ENCODE results near the gene IL19.

IL19 gene

GRCh38 chr1:206770531-206771337, at the start of gene IL19:
Gene IL19 (plus strand): TSS chr1:206770773. CDS start chr1:206836663, 65,890 bp downstream.
- H3K4me1 ChIP-seq (ENCODE audit: control insufficient read depth, insufficient read depth, low read length): peaks cover 22% of the 10 kb centered on the region
- no peak within 1 kb of the TSS for H3K4me3 ChIP-seq (ENCODE audit: low read depth, low read length)
- H3K9ac ChIP-seq (ENCODE audit: low read length): no peak within 1 kb of the TSS
- no peak within 1 kb of the TSS for H3K27ac ChIP-seq (ENCODE audit: low read depth, low read length)
- H3K27me3 ChIP-seq (ENCODE audit: control insufficient read depth, insufficient read depth, low read length): peaks cover 12% of the 10 kb centered on the region; the same call in 1 of the 2 replicates
- no peaks in the 10 kb centered on the region for H3K36me3 ChIP-seq (ENCODE audit: control insufficient read depth, insufficient read depth, low read length)
- no peaks in the 10 kb centered on the region for H3K9me3 ChIP-seq (ENCODE audit: control insufficient read depth, insufficient read depth, low read depth, low read length)

- Histone ChIP-seq H3K36me3 (ENCODE audit: control insufficient read depth, insufficient read depth, low read length) (no peaks in the 10 kb centered on the region), H3K4me3 (ENCODE audit: low read depth, low read length) (no peak overlapping the region), H3K27ac (ENCODE audit: low read depth, low read length) (no peak overlapping the region), H3K27me3 (ENCODE audit: control insufficient read depth, insufficient read depth, low read length) (no peaks in the 10 kb centered on the region), H3K4me1 (ENCODE audit: control insufficient read depth, insufficient read depth, low read length) (peaks cover 28% of the 10 kb centered on the region), H3K9me3 (ENCODE audit: control insufficient read depth, insufficient read depth, low read depth, low read length) (no peaks in the 10 kb centered on the region), H3K9ac (ENCODE audit: low read length) (no peak overlapping the region)
These were observed 49.1 kb upstream of the IL19 start for GRCh38 chr1:206721454-206721853.

- peaks cover 25% of the 10 kb centered on the region for H3K4me1 ChIP-seq (ENCODE audit: control insufficient read depth, insufficient read depth, low read length)
- H3K9me3 ChIP-seq (ENCODE audit: control insufficient read depth, insufficient read depth, low read depth, low read length): no peaks in the 10 kb centered on the region
- H3K9ac ChIP-seq (ENCODE audit: low read length): no peak overlapping the region
- no peak overlapping the region for H3K4me3 ChIP-seq (ENCODE audit: low read depth, low read length)
- H3K27ac ChIP-seq (ENCODE audit: low read depth, low read length): no peak overlapping the region
- H3K27me3 ChIP-seq (ENCODE audit: control insufficient read depth, insufficient read depth, low read length): no peaks in the 10 kb centered on the region
- no peaks in the 10 kb centered on the region for H3K36me3 ChIP-seq (ENCODE audit: control insufficient read depth, insufficient read depth, low read length)
These were observed 47.7 kb upstream of the IL19 start for GRCh38 chr1:206722751-206723461.

DNA sequence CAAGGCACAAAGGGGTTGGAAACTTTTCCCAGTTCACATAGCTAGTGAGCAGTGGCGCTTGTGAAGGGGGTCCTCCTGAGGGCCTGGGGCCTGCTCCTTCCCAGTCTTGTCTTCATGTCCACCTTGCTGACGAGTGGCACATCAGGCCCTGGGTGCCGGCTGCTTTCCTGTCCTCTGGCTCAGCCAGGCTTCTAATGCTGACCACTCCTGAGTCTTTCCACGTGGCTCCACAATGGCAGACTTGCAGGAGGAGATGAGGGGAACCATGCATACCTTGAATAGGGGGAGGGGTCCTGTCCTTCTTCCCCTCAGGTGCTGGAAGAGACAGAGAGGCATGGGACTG, 47.1 kb upstream of the IL19 start:
- Histone ChIP-seq H3K27me3 (ENCODE audit: control insufficient read depth, insufficient read depth, low read length) (no peaks in the 10 kb centered on the region), H3K9ac (ENCODE audit: low read length) (no peak overlapping the region), H3K9me3 (ENCODE audit: control insufficient read depth, insufficient read depth, low read depth, low read length) (no peaks in the 10 kb centered on the region), H3K4me1 (ENCODE audit: control insufficient read depth, insufficient read depth, low read length) (peaks cover 25% of the 10 kb centered on the region), H3K4me3 (ENCODE audit: low read depth, low read length) (no peak overlapping the region), H3K27ac (ENCODE audit: low read depth, low read length) (no peak overlapping the region), H3K36me3 (ENCODE audit: control insufficient read depth, insufficient read depth, low read length) (no peaks in the 10 kb centered on the region)

DNA sequence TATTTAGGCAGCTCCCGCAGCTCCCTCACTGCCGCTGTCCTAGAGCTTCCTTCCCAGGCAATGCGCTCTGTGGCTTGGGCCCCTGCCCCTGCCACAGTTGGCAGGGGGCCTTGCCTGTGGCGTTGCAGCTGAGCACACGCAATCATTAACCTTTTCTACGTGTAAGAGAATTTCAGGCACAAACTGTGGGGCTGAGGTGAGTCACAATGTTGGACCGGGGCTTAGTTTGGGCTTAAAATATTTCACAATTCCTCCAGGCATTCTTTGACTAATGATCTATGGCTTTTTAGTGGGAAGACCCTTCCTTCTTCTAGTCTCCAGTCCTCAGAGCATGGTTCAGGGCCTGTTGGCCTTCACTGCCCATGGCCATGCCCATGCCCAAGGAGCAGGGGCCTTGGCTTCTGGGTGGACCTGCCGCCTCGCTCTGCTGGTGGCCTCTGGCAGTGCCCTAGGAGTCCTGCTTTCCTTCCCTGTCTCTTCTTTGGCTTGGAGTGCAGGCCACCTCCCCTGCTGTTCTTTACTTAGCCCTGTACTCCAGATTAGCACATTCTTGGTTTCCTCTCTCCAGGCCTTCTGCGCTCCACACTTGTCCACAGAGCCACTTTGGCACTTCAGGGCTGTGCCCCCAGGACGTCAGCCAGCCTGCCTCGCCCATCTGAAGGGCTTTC, 46.6 kb upstream of the IL19 start:
- H3K9me3 ChIP-seq (ENCODE audit: control insufficient read depth, insufficient read depth, low read depth, low read length): no peaks in the 10 kb centered on the region
- peaks cover 25% of the 10 kb centered on the region for H3K4me1 ChIP-seq (ENCODE audit: control insufficient read depth, insufficient read depth, low read length)
- H3K4me3 ChIP-seq (ENCODE audit: low read depth, low read length): no peak overlapping the region
- no peak overlapping the region for H3K9ac ChIP-seq (ENCODE audit: low read length)
- no peak overlapping the region for H3K27ac ChIP-seq (ENCODE audit: low read depth, low read length)
- H3K27me3 ChIP-seq (ENCODE audit: control insufficient read depth, insufficient read depth, low read length): no peaks in the 10 kb centered on the region
- peaks cover 2% of the 10 kb centered on the region; the same call in 1 of the 2 replicates for H3K36me3 ChIP-seq (ENCODE audit: control insufficient read depth, insufficient read depth, low read length)

DNA sequence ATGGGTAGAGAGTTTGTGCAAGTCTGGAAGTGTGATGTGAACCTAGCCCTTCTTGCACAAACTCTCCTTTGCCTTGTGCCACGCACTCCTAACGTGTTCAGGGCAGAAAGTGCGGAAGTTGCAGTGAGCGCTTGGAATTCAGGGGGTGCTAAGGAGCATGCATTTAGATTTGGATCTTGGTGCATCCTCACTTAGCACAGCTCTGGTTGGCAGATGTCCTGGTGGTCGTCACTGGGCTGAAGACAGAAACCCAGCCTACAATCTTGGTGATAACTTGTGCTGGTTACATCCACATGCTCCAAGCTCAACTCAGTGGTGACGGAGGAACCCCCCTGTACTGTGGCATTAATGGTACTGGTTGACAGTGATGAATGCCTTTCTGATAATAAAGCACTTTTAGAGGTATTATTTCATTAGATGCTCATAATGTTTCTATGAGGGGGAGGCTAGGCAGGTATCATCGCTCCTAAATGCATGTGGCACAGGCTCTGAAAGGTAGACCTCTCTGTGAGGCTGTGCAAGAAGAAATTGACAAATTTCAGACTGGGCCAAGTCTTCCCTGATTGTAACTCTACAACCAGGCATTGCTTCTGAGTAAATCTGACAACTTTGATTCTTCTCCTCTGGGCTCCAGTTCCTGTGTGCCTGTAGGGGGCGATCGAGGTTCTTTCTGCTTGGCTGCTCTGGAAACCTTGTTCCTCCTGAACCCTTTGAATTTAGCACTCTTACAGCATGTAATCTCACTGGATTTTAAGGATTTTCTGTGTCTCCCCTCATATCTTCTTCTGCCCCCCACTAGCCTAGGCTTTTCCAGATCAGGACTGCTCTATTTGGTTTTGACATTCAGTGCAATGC, 45.2 kb upstream of the IL19 start:
- H3K36me3 ChIP-seq (ENCODE audit: control insufficient read depth, insufficient read depth, low read length): peaks cover 16% of the 10 kb centered on the region
- H3K27ac ChIP-seq (ENCODE audit: low read depth, low read length): no peak overlapping the region
- no peaks in the 10 kb centered on the region for H3K27me3 ChIP-seq (ENCODE audit: control insufficient read depth, insufficient read depth, low read length)
- no peak overlapping the region for H3K9ac ChIP-seq (ENCODE audit: low read length)
- peaks cover 25% of the 10 kb centered on the region for H3K4me1 ChIP-seq (ENCODE audit: control insufficient read depth, insufficient read depth, low read length)
- no peaks in the 10 kb centered on the region for H3K9me3 ChIP-seq (ENCODE audit: control insufficient read depth, insufficient read depth, low read depth, low read length)
- H3K4me3 ChIP-seq (ENCODE audit: low read depth, low read length): no peak overlapping the region

DNA sequence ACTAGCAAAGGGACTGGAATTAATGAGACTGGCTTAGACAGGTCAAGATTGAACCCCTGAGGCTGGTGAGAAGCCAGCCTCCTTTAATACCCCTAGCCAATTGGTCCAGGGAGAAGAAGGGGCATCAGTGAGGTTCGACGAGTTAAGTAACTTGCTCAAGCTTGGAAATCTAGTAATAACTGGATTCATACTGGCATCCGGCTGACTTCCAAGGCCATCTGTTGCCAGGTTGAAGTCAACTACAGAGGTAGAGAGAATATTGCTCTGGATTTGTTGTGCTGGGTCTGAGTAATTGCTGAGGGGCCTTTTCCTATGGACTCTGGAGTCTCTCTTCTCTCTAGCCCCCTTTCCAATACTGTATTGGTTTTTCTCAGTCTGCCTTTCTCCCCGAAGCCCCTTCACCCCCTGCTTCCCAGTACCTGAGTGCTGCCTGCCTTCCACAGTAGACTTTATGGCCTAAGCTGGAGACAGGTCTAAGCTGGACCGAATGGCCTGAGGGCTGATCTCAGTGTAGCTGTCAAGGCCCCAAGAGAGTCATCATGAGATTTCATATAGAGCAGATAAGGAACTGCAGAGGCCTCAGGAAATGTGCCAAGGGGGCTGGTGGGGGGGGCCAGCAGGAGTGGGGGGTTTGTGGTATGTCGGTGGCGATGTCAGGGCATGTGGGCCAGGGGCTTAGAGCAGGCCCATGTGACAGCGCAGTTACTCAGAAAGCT, 42.4 kb upstream of the IL19 start:
- Histone ChIP-seq H3K9ac (ENCODE audit: low read length) (no peak overlapping the region), H3K4me3 (ENCODE audit: low read depth, low read length) (no peak overlapping the region)

DNA sequence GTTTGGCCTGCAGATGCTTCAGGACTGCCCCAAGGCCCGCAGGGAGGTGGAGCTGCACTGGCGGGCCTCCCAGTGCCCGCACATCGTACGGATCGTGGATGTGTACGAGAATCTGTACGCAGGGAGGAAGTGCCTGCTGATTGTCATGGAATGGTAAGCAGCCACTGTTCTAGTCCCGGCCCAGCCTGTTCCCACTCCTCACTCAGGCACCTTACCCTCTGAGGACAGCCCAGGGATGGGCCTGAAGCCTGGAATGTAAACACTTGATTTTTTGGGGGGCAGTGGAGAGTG, 41.9 kb upstream of the IL19 start:
- Histone ChIP-seq H3K36me3 (ENCODE audit: control insufficient read depth, insufficient read depth, low read length) (peaks cover 46% of the 10 kb centered on the region), H3K4me3 (ENCODE audit: low read depth, low read length) (no peak overlapping the region), H3K27ac (ENCODE audit: low read depth, low read length) (no peak overlapping the region), H3K4me1 (ENCODE audit: control insufficient read depth, insufficient read depth, low read length) (peaks cover 13% of the 10 kb centered on the region), H3K27me3 (ENCODE audit: control insufficient read depth, insufficient read depth, low read length) (no peaks in the 10 kb centered on the region), H3K9ac (ENCODE audit: low read length) (no peak overlapping the region), H3K9me3 (ENCODE audit: control insufficient read depth, insufficient read depth, low read depth, low read length) (no peaks in the 10 kb centered on the region)

More for the DNA sequence above, 42.4 kb upstream of the IL19 start:
- no peak overlapping the region for H3K27ac ChIP-seq (ENCODE audit: low read depth, low read length)
- H3K9me3 ChIP-seq (ENCODE audit: control insufficient read depth, insufficient read depth, low read depth, low read length): no peaks in the 10 kb centered on the region
- H3K36me3 ChIP-seq (ENCODE audit: control insufficient read depth, insufficient read depth, low read length): peaks cover 44% of the 10 kb centered on the region
- peaks cover 18% of the 10 kb centered on the region for H3K4me1 ChIP-seq (ENCODE audit: control insufficient read depth, insufficient read depth, low read length)
- H3K27me3 ChIP-seq (ENCODE audit: control insufficient read depth, insufficient read depth, low read length): no peaks in the 10 kb centered on the region

DNA sequence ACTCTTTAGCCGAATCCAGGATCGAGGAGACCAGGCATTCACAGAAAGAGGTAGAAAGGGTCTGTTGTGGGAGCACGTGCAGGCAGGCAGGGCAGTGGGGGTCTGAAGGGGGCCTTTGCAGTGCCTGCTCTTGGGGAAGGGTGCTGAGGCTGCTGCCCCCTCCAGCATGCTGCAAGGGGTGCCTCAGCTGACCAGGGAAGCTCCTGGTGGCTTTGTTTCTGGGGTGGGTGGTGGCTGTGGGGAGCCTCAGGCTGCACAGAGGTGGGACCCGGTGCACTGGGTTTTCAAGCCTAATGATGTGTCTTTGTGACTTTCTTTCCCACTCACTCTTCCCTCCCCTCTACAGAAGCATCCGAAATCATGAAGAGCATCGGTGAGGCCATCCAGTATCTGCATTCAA, 41.5 kb upstream of the IL19 start:
- Histone ChIP-seq H3K9me3 (ENCODE audit: control insufficient read depth, insufficient read depth, low read depth, low read length) (no peaks in the 10 kb centered on the region), H3K27me3 (ENCODE audit: control insufficient read depth, insufficient read depth, low read length) (no peaks in the 10 kb centered on the region), H3K9ac (ENCODE audit: low read length) (no peak overlapping the region), H3K4me3 (ENCODE audit: low read depth, low read length) (no peak overlapping the region), H3K4me1 (ENCODE audit: control insufficient read depth, insufficient read depth, low read length) (peaks cover 9% of the 10 kb centered on the region), H3K36me3 (ENCODE audit: control insufficient read depth, insufficient read depth, low read length) (peaks cover 50% of the 10 kb centered on the region), H3K27ac (ENCODE audit: low read depth, low read length) (no peak overlapping the region)

DNA sequence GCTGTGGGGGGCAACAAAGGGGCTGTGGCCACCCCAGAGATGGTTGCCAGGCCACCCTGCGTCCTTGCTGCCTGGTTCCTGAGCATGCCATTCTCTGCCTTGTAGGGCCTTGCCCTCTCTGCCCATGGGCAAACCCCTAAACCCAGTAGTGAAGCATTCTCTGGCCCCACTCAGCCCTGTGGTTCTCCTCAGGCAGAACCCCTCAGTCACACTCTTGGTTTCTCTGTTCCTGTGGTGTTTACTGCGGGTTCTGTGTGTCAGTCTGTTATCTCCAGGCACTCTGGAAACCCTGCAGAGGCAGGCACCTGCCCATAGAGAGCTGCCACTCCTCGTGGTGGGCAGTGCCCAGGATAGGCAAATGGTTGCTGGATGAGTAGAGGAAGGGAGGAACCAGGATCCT, 41.1 kb upstream of the IL19 start:
- Histone ChIP-seq H3K4me1 (ENCODE audit: control insufficient read depth, insufficient read depth, low read length) (peaks cover 6% of the 10 kb centered on the region; the same call in 1 of the 2 replicates), H3K27ac (ENCODE audit: low read depth, low read length) (no peak overlapping the region), H3K27me3 (ENCODE audit: control insufficient read depth, insufficient read depth, low read length) (no peaks in the 10 kb centered on the region)

More for the DNA sequence above, 41.1 kb upstream of the IL19 start:
- H3K36me3 ChIP-seq (ENCODE audit: control insufficient read depth, insufficient read depth, low read length): peaks cover 50% of the 10 kb centered on the region
- H3K4me3 ChIP-seq (ENCODE audit: low read depth, low read length): no peak overlapping the region
- no peak overlapping the region for H3K9ac ChIP-seq (ENCODE audit: low read length)
- H3K9me3 ChIP-seq (ENCODE audit: control insufficient read depth, insufficient read depth, low read depth, low read length): no peaks in the 10 kb centered on the region

Data from HUES6 (cell line).